Mucosa of gallbladder (tissue), 1 donor: ENCODE measurements around the gene ZFTA. TPM values are rescaled to one million over a fixed set of nuclear protein-coding genes. Genes with fewer than 3 reads are reported as not detected.

Experiments
- DNase-seq: peaks from one replicate; pipeline ENCODE4 v3.0.0-alpha.2; 2020; ENCODE audit warnings: low spot score
- total RNA-seq: library from RNA; stranded (reverse); gene quantifications from one replicate; pipeline ENCODE4 v1.2.1, GENCODE V29; 2021
- donor health status: DM: no; HTN: no; CAD: no.

ZFTA gene
- total RNA-seq, 1 donor from 2014 or later: 30.7 TPM

DNA sequence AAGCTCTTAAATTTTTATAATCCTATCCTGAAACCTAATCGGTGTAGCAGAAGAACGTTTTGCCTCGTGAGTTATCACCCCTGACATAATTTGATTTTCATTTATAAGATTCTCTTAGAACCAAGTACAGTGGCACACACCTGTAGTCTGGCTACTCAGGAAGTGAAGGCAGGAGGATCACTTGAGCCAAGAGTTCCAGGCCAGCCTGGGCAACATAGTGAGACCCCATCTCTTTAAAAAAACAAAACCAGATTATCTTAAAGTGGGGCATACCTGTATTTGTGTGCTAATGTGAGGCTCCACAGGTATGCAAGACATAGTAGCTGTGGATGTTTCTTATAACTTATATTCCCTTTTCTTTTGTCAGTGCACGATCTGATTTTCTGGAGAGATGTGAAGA is 19.0 kb downstream of the ZFTA start:
- DNase-seq: no peak

DNA sequence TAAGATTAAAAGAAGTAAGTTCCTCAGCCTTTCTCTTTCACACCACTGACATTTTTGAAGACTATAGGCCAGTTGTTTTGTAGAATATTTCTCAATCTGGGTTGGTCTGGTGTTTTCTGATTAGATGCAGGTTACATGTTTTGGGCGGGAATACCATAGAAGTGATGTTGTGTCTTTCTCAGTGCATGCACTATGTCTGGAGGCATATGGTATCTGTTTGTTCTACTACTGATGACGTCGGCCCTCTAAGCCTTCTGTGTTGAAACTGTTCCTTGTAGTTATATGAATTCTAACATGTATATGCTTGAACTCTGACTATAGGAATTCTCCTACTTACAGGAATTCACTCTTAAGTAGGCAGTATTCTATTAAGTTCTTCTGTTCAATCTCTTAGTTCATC is 21.6 kb downstream of the ZFTA start:
- no peak for DNase-seq

- no peak for DNase-seq
These were observed 23.0 kb downstream of the ZFTA start for GRCh38 chr11:63745304-63746170.

- DNase-seq: peak; percentile 76
These were observed 29.7 kb downstream of the ZFTA start for GRCh38 chr11:63738720-63739360.

GRCh38 chr11:63737718-63738117 is 30.9 kb downstream of the ZFTA start:
- no peak for DNase-seq

DNA sequence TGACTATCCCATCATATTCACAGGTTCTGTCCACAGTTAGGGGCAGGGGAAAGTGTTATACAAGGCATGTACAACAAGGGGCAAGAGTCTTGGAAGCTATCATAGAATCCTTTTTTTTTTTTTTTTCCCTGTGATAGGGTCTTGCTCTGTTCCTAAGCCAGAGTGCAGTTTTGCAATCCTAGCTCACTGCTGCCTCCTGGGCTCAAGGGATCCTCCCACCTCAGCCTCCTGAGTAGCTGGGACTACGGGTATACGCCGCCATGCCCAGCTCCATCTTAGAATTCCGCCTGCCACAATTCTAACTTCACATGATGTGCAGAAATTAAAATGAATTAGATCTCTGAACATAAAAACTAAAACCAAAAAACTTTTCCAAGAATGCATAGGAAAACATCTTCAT is 31.7 kb downstream of the ZFTA start:
- DNase-seq: no peak

GRCh38 chr11:63729326-63729725 is 39.2 kb downstream of the ZFTA start:
- no peak for DNase-seq

GRCh38 chr11:63720611-63721010 is 48.0 kb downstream of the ZFTA start:
- no peak for DNase-seq

- DNase-seq: no peak
These were observed 48.6 kb downstream of the ZFTA start for GRCh38 chr11:63719987-63720386.

- no peak for DNase-seq
These were observed 49.6 kb downstream of the ZFTA start for GRCh38 chr11:63719001-63719400.

Other genes with a start within 250 kb of the ZFTA start
- 87.0 TPM for gene PLAAT4, start 232.0 kb downstream of the ZFTA start, total RNA-seq
- 2.1 TPM for gene PLAAT2, start 205.4 kb downstream of the ZFTA start, total RNA-seq
- gene PLAAT3, start 154.3 kb downstream of the ZFTA start, total RNA-seq: 91.8 TPM
- gene ATL3, start 97.4 kb downstream of the ZFTA start, total RNA-seq: 59.4 TPM
- 107 TPM for gene RTN3, start 87.3 kb downstream of the ZFTA start, total RNA-seq
- 19.6 TPM for gene SPINDOC, start 44.7 kb upstream of the ZFTA start, total RNA-seq
- 65.0 TPM for gene MARK2, start 70.3 kb upstream of the ZFTA start, total RNA-seq
- 2.7 TPM for gene RCOR2, start 148.4 kb upstream of the ZFTA start, total RNA-seq
- 26.2 TPM for gene NAA40, start 170.2 kb upstream of the ZFTA start, total RNA-seq
- 368 TPM for gene COX8A, start 205.8 kb upstream of the ZFTA start, total RNA-seq
- gene OTUB1, start 217.7 kb upstream of the ZFTA start, total RNA-seq: 72.4 TPM